ENCODE data around the gene ZNF407. TPM values are rescaled to one million over a fixed set of nuclear protein-coding genes. Genes with fewer than 3 reads are reported as not detected.

Gene ZNF407
- total RNA-seq, 1 experiment from 2014 or later: 7.6 TPM

DNA sequence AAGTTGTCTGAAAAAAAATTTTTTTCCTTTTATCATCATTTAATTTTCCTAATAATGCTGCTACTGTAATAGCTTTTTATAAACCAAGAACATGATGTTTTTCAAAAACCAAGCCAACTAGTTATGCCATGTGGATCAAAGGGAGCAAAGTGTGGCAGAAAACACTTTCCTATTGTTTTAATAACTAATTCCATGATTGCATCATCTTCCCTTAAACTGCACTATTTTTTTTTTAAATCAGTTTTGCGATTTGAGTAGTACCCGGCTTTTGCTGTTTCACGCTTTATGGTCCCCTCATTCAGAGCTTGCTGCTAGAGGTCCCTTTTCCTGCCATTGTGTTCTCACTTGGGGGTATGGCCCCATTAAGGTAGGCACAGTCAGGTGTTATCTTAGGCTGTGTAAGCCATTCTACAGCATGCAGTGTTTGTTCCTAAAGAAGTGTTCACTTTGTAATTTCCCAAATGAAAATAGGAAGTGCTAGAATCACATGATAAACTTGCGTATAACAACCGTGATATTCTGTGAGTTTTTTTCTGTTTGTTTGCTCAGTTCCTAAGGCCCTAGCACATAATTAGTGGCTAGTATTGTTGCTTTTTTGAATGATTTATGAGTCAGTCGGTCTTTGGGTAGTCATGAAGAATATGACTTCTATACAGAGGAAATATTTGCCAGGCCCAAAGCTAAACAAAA is 385.4 kb downstream of the ZNF407 start:
- no peaks in the 10 kb centered on the region; a peak in 1 of 4 replicates for H3K36me3 ChIP-seq (ENCODE audit: control insufficient read depth in 1 of 2, insufficient read depth in 2 of 2, low read length in 2 of 2)
- no TSS peak for BruUV-seq (replicated peaks)
- H3K4me1 ChIP-seq (ENCODE audit: control insufficient read depth in 1 of 2, insufficient read depth in 2 of 2, low read length in 2 of 2): no peaks in the 10 kb centered on the region
- H3K27ac ChIP-seq (ENCODE audit: low read depth, low read length): no peak overlapping the region
- H3K79me2 ChIP-seq (ENCODE audit: insufficient read depth, low read length): no peaks in the 10 kb centered on the region
- no peak for DNase-seq (ENCODE audit: low read depth, low spot score)
- no peak for ATAC-seq
- TF ChIP-seq EZH2 (IDR thresholded peaks at IDR 0.05): no peak
- TF ChIP-seq, protein P1, sequence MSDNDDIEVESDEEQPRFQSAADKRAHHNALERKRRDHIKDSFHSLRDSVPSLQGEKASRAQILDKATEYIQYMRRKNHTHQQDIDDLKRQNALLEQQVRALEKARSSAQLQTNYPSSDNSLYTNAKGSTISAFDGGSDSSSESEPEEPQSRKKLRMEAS (IDR thresholded peaks at IDR 0.05): no peak
- TF ChIP-seq POLR2A (IDR thresholded peaks at IDR 0.05; ENCODE audit: borderline replicate concordance, extremely low read depth, insufficient read depth, insufficient read length): no peak
- no peak for TF ChIP-seq SP1 (IDR thresholded peaks at IDR 0.05; ENCODE audit: low read depth)
- TF ChIP-seq EZH2phosphoT487 (IDR thresholded peaks at IDR 0.05; ENCODE audit: borderline replicate concordance): no peak
- TF ChIP-seq, protein P2, sequence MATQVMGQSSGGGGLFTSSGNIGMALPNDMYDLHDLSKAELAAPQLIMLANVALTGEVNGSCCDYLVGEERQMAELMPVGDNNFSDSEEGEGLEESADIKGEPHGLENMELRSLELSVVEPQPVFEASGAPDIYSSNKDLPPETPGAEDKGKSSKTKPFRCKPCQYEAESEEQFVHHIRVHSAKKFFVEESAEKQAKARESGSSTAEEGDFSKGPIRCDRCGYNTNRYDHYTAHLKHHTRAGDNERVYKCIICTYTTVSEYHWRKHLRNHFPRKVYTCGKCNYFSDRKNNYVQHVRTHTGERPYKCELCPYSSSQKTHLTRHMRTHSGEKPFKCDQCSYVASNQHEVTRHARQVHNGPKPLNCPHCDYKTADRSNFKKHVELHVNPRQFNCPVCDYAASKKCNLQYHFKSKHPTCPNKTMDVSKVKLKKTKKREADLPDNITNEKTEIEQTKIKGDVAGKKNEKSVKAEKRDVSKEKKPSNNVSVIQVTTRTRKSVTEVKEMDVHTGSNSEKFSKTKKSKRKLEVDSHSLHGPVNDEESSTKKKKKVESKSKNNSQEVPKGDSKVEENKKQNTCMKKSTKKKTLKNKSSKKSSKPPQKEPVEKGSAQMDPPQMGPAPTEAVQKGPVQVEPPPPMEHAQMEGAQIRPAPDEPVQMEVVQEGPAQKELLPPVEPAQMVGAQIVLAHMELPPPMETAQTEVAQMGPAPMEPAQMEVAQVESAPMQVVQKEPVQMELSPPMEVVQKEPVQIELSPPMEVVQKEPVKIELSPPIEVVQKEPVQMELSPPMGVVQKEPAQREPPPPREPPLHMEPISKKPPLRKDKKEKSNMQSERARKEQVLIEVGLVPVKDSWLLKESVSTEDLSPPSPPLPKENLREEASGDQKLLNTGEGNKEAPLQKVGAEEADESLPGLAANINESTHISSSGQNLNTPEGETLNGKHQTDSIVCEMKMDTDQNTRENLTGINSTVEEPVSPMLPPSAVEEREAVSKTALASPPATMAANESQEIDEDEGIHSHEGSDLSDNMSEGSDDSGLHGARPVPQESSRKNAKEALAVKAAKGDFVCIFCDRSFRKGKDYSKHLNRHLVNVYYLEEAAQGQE (IDR thresholded peaks at IDR 0.05; ENCODE audit: low read depth): no peak
- no peak for TF ChIP-seq ELF1 (IDR thresholded peaks at IDR 0.05; ENCODE audit: borderline replicate concordance, low read depth)
- TF ChIP-seq RAD21 (IDR thresholded peaks at IDR 0.05; ENCODE audit: low read depth): no peak
- TF ChIP-seq, protein P3, sequence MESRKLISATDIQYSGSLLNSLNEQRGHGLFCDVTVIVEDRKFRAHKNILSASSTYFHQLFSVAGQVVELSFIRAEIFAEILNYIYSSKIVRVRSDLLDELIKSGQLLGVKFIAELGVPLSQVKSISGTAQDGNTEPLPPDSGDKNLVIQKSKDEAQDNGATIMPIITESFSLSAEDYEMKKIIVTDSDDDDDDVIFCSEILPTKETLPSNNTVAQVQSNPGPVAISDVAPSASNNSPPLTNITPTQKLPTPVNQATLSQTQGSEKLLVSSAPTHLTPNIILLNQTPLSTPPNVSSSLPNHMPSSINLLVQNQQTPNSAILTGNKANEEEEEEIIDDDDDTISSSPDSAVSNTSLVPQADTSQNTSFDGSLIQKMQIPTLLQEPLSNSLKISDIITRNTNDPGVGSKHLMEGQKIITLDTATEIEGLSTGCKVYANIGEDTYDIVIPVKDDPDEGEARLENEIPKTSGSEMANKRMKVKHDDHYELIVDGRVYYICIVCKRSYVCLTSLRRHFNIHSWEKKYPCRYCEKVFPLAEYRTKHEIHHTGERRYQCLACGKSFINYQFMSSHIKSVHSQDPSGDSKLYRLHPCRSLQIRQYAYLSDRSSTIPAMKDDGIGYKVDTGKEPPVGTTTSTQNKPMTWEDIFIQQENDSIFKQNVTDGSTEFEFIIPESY (IDR thresholded peaks at IDR 0.05; ENCODE audit: extremely low read depth, insufficient replicate concordance, low read length): no peak
- TF ChIP-seq FOSL1 (IDR thresholded peaks at IDR 0.05; ENCODE audit: low read depth): no peak
- TF ChIP-seq EGR1 (IDR thresholded peaks at IDR 0.05; ENCODE audit: low read depth): no peak
- no peak for TF ChIP-seq SRF (IDR thresholded peaks at IDR 0.05; ENCODE audit: low read depth)
- no peak for TF ChIP-seq JUND (IDR thresholded peaks at IDR 0.05)
- no peak for TF ChIP-seq YY1 (IDR thresholded peaks at IDR 0.05; ENCODE audit: extremely low read depth, insufficient replicate concordance, low read depth, low read length)
- no peak for TF ChIP-seq POLR2AphosphoS5 (IDR thresholded peaks at IDR 0.05; ENCODE audit: low read depth, low read length)
- TF ChIP-seq TCF7L2 (IDR thresholded peaks at IDR 0.05; ENCODE audit: borderline replicate concordance, extremely low read depth, insufficient read depth, insufficient read length): no peak
- H3K9ac ChIP-seq (ENCODE audit: low read length): no peak overlapping the region
- intact Hi-C loops (cut with micrococcal nuclease): no loop called here
- no peaks in the 10 kb centered on the region for H3K9me3 ChIP-seq (ENCODE audit: control insufficient read depth in 1 of 2, insufficient read depth in 1 of 2, low read depth in 1 of 2, low read length in 2 of 2)
- no peak overlapping the region for H3K4me3 ChIP-seq (replicated peaks in 1 of 2; ENCODE audit: low read depth in 1 of 2, low read length in 2 of 2)
- no peak overlapping the region for H3K4me2 ChIP-seq (ENCODE audit: low read length)
- ChIA-PET CTCF (no interaction called here), POLR2A (no interaction called here), RAD21 (ENCODE audit: low non-redundant PET in 1 of 2, low total read pairs in 2 of 2, uncharacterized antibody in 2 of 2, unreplicated experiment in 2 of 2) (no interaction called here)
- no peak overlapping the region for H2AFZ ChIP-seq (ENCODE audit: low read depth, low read length, poor library complexity, severe bottlenecking)
- H3K9me2 ChIP-seq (ENCODE audit: insufficient read depth): no peaks in the 10 kb centered on the region
- no peaks in the 10 kb centered on the region for H4K20me1 ChIP-seq (ENCODE audit: insufficient read depth)
- no peaks in the 10 kb centered on the region for H3K27me3 ChIP-seq (ENCODE audit: insufficient read depth, low read length)
